A673 (cell line): ENCODE measurements around the gene RIPOR3.

Source experiments
- CTCF ChIP-seq: fragments of 300-800, 200-600 bp; sonication (generic); conservative IDR thresholded peaks from 2 replicates; pipeline ENCODE4 v1.5.1; 2017; ENCODE audit warnings: low read depth, mild to moderate bottlenecking, antibody characterized with exemption, low read length, moderate library complexity, mixed read lengths
- EZH2 ChIP-seq: fragments of 200-600 bp; sonication (generic); IDR thresholded peaks from 2 replicates; pipeline ENCODE4 v1.6.1; 2017; ENCODE audit warnings: borderline replicate concordance, low read depth, mild to moderate bottlenecking, mixed read lengths, antibody characterized with exemption, low read length; ENCODE audit not compliant: poor library complexity, severe bottlenecking

DNA sequence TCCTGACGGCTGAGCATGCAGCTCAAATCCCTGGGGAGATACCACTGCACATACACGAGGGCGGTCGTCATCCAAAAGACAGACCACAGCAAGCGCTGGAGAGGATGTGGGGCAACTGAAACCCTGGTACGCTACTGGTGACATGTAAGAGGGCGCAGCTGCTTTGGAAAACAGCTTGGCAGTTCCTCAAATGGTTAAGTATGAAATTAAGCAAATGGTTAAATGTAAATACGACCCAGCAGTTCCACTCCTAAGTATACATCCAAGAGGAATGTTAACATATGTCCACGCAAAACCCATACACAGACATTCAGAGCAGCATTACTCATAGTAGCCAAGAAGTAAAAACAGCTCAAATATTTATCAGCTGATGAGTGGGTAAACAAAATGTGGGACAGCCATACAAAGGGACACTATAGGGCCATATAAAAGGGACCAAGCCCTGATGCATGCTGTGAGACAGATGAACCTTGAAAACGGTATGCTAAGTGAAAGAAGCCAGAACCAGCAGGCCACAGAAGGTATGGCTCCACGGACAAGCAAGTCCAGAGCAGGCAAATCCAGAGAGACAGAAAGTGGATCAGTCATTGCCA, 38.5 kb downstream of the RIPOR3 start:
- TF ChIP-seq CTCF (no peak), EZH2 (no peak)
